HG03354 (cell line): ENCODE data around the gene CIART.
A peak's percentile ranks its signal among the peaks of the same experiment; 100 is the strongest.

ENCODE experiments used
- ATAC-seq: cut with Tn5 transposase; IDR thresholded peaks from one replicate; pipeline ENCODE4 v1.9.1; 2021; ENCODE audit warnings: mild to moderate bottlenecking; ENCODE audit not compliant: unreplicated experiment, poor library complexity, severe bottlenecking

Gene CIART

GRCh38 chr1:150259758-150260669, 22.3 kb upstream of the CIART start:
- ATAC-seq, result no peak

- no peak for ATAC-seq
These were observed 21.0 kb upstream of the CIART start for GRCh38 chr1:150261367-150261766.

DNA sequence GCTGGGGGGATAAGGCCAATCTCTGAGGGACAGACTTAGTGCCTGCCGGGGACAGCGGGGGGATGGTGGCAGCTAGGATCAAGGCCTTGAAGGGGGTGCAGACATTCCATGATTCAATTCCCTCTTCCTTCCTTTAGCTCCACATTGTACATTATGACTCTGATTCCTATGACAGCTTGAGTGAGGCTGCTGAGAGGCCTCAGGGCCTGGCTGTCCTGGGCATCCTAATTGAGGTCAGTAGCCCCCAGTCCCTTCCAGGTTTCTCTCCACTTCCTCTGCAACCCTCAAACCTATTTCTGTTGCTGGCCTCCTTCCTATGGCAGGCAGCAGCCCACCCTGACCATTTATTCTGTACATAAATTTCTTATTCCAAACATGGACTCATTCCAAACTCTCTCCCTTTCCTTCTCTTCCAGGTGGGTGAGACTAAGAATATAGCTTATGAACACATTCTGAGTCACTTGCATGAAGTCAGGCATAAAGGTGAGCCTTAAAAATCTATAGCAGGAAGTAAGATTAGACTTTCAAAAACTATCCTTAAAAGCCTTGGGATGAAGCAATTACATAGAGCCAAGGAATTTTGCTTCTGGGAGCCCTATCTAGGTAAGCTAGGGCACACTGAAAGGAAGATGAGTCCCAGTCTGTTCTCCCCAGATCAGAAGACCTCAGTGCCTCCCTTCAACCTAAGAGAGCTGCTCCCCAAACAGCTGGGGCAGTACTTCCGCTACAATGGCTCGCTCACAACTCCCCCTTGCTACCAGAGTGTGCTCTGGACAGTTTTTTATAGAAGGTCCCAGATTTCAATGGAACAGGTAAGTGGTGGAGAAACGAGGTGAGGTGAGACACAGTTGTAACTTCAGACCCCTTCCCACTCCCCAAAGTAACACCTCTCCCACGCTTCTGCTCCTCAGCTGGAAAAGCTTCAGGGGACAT, 19.7 kb upstream of the CIART start:
- no peak for ATAC-seq

- ATAC-seq, result no peak
These were observed 18.8 kb upstream of the CIART start for GRCh38 chr1:150263549-150263948.

DNA sequence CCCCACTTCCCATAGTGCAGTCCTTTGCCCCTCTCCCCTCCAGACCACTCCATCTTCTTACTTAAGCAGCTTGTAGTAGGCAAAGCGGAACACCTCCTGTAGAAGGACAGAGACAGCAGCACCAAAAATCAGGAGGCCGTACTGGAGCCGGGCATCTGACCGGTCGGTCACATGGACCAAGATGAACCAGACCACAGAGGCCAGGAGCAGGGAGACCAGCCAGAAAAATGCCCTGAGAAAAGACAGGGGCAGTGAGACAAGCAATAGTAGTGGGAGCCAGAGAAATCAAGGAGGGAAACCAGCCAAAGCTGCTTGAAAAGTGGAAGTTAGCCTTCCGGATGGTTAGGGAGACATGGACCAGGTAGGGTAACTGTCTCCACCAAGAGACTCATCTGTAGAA, 14.5 kb upstream of the CIART start:
- ATAC-seq, result no peak

DNA sequence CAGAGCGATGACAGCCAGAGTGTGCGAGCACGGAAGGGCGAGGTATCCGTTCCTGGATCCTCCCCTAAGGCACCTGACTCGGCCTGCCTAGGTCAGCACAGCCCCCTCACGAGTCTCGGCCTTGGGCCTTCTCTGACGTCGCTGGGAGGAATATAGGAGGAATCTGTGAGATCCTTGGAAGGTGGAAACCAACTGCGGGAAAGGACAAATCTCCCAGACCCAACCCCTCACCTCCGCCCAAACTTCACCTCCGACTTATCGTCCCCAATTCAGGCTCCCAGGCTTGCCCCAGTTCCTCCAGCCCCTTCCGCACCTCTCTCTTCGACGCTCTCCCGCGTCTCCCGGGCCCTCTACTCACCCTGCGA, 14.0 kb upstream of the CIART start:
- peak; percentile 24 for ATAC-seq

- peak; percentile 87 for ATAC-seq
These were observed 13.5 kb upstream of the CIART start, which contains the start of gene APH1A for GRCh38 chr1:150268705-150269403. Gene APH1A, minus strand, starts transcription at chr1:150269016. Its CDS starts 206 bp downstream, at chr1:150268810.

- ATAC-seq, result no peak
These were observed 12.9 kb upstream of the CIART start for GRCh38 chr1:150269451-150269850.

- ATAC-seq, result no peak
These were observed 10.9 kb upstream of the CIART start for GRCh38 chr1:150271291-150271959.

- ATAC-seq, result no peak
These were observed 9.0 kb upstream of the CIART start for GRCh38 chr1:150273311-150273710.

- ATAC-seq, result no peak
These were observed 2.1 kb upstream of the CIART start for GRCh38 chr1:150280138-150280707.

GRCh38 chr1:150281221-150281757, 1.1 kb upstream of the CIART start:
- no peak for ATAC-seq

- ATAC-seq, result no peak
These were observed 204 bp downstream of the CIART start for GRCh38 chr1:150282558-150282958.

GRCh38 chr1:150283260-150283659, 906 bp downstream of the CIART start:
- no peak for ATAC-seq

GRCh38 chr1:150288382-150288781, 6.0 kb downstream of the CIART start:
- no peak for ATAC-seq

DNA sequence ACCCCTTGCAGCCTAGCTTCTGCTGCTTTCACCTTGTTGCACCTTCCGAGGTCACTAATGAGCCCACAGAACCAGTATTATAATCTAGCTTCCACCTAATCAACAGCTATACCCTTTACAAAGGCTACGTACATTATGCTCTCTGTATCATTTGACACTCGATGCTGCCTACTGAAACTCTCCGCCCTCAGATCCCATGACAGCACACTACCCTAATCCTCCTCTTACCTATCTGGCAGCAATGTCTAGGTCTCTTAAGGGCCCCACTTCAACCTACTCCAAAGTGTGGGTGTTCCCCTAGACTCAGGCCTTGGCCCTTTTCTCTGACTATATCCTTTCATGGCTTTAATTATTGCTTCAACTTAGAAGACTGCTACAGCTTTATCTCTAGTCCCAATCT, 6.5 kb downstream of the CIART start:
- ATAC-seq, result no peak

DNA sequence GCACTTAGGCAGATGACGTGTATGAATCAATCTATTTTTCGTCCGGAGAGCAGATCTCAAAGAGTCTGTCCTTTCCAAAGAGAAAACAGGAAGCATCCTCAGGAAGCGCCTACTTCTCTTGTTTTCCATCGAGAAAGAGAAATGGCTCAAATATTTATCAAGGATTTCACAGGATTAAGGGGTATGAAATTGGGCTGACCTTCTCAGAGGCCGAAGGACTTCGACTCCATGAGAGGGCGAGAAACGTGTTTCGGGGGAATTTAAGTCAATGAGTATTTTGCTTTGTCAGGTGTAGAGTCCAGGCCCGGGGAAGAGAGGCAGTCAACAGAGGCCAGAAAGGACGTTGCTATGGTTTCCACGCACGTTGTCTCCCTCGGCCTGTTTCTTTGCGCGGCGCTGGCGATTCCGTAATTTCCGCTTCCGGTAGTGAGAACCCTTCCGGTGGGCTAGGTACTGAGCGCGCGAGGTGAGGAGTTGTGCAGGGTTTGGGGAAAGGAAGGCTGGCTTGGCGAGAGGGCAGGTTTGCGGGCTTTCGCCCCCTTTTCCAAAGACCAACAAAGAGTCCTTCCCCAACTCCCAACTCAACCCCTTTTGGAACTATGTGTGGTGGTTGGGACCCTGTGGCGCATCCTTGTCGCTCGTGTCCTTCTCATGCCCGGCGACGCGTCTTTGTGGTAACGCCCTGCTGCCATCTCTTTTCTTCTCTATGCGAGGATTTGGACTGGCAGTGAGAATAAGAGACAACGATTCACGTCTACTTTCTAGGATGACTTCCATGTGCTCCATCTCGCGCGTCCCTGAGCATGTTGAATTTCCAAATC, 11.3 kb downstream of the CIART start, which contains the start of gene MRPS21:
TSS of gene MRPS21 (plus strand) at position 429 of the 821 bp plus-strand sequence. CDS start 506 bp downstream, outside the sequence.
- ATAC-seq, result peak; percentile 98

DNA sequence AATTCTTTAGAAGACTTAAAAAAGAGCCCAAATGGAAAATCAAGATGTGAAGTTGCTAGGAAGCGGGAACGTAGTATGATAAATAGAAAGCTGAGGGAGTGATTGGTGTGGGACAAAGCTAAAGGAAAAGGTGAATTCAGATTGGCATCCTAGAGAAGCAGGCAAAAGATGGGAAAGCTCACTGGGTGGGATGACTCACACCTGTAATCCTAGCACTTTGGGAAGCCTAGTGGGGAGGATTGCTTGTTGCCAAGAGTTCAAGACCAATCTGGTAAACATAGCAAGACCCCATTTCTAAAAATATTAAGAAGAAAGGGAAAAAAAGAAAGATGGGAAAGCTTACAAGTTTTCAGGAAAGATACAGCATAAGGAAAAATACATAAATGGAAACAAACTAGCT, 13.1 kb downstream of the CIART start:
- ATAC-seq, result no peak
